Omental fat pad (tissue), 4 donors: ENCODE data around the gene FGFR4. TPM values are rescaled to one million over a fixed set of nuclear protein-coding genes. Genes with fewer than 3 reads are reported as not detected.

Source experiments
- ATAC-seq: fragments of 150-250 bp; one replicate; pipeline ENCODE4 v1.9.1; 2016; ENCODE audit warnings: mild to moderate bottlenecking, moderate library complexity; ENCODE audit not compliant: low FRiP score
- DNase-seq: peaks from one replicate; pipeline ENCODE4 v3.0.0-alpha.2; 2019; ENCODE audit warnings: low spot score
- CTCF ChIP-seq, 3 donors: fragments of 450-650 bp; IDR thresholded peaks; one replicate each; pipeline ENCODE4 v1.5.1; 2016 to 2017; ENCODE audit warnings: antibody characterized with exemption in 3 of 3, mild to moderate bottlenecking in 3 of 3, moderate library complexity in 2 of 3
- total RNA-seq, 4 donors: library from RNA; depleted of rRNA; stranded (reverse); fragments of >200 nt; gene quantifications; one replicate each; pipeline ENCODE4 v1.1.0, GENCODE V29; 2016

The FGFR4 gene
- total RNA-seq, 4 donors from 2014 or later, result 1.4 to 3.9 (median 2.7) TPM; not detected in 1

- ATAC-seq (no peak), DNase-seq (no peak)
- no peak for TF ChIP-seq CTCF (IDR thresholded peaks at IDR 0.05)
Observed at GRCh38 chr5:177103523-177104253, 17.0 kb downstream of the FGFR4 start.

GRCh38 chr5:177105691-177106476, 19.2 kb downstream of the FGFR4 start:
- DNase-seq (no peak), ATAC-seq (no peak)
- no peak for TF ChIP-seq CTCF (IDR thresholded peaks at IDR 0.05)

GRCh38 chr5:177107159-177107558, 20.4 kb downstream of the FGFR4 start:
- DNase-seq, result no peak
- ATAC-seq, result no peak
- no peak for TF ChIP-seq CTCF (IDR thresholded peaks at IDR 0.05)

- ATAC-seq, result no peak
Observed at GRCh38 chr5:177109810-177110209, 23.1 kb downstream of the FGFR4 start.

GRCh38 chr5:177111720-177112394, 25.1 kb downstream of the FGFR4 start:
- DNase-seq (peak; percentile 54), ATAC-seq (no peak)
- peak in 1 of 3 donors; percentile 45 for TF ChIP-seq CTCF (IDR thresholded peaks at IDR 0.05)

More at GRCh38 chr5:177109810-177110209, 23.1 kb downstream of the FGFR4 start:
- no peak for TF ChIP-seq CTCF (IDR thresholded peaks at IDR 0.05)
- no peak for DNase-seq

GRCh38 chr5:177112589-177113220, 26.0 kb downstream of the FGFR4 start:
- DNase-seq (no peak), ATAC-seq (no peak)
- TF ChIP-seq CTCF (IDR thresholded peaks at IDR 0.05), result no peak
